H1 (cell line): ENCODE results near the gene AGBL1. TPM values are rescaled to one million over a fixed set of nuclear protein-coding genes. Genes with fewer than 3 reads are reported as not detected.

Experiments used
- CTCF ChIA-PET: fragments of 300-600 bp; sonication (Branson Sonifier 250); formaldehyde crosslinking; loops from one replicate; lab custom pipeline; 2021; ENCODE audit not compliant: partially characterized antibody; lab: Charles Lee
- POLR2A ChIA-PET: fragments of 300-600 bp; sonication (Branson Sonifier 250); formaldehyde crosslinking; loops from one replicate; lab custom pipeline; 2021; ENCODE audit warnings: inconsistent platforms; ENCODE audit not compliant: partially characterized antibody; lab: Charles Lee
- DNase-seq, 2 experiments: peaks; one replicate each; pipeline versions ENCODE4 v3.0.0 to v3.0.0-alpha.2; 2010 to 2022; ENCODE audit warnings: low spot score in 2 of 2, low read depth in 1 of 2, mixed read lengths in 1 of 2
- FAIRE-seq: peaks from 2 replicates; lab custom pipeline; 2011; peaks lifted over from hg19 to GRCh38; lab: Jason Lieb, UNC
- H2AFZ ChIP-seq: 2 replicates; pipeline ENCODE4 v1.8.1; 2012; ENCODE audit warnings: low read length, inconsistent platforms
- H2AK5ac ChIP-seq: 2 replicates; pipeline ENCODE4 v1.6.1; 2013; ENCODE audit warnings: low read depth, low read length
- H2BK120ac ChIP-seq: replicated peaks from 2 replicates; pipeline ENCODE3; 2013; ENCODE audit warnings: low read depth, low read length, inconsistent platforms
- H2BK12ac ChIP-seq: 2 replicates; pipeline ENCODE4 v1.6.1; 2013; ENCODE audit warnings: low read depth, low read length
- H2BK15ac ChIP-seq: 2 replicates; pipeline ENCODE4 v1.6.1; 2013; ENCODE audit warnings: low read length
- H2BK20ac ChIP-seq: 2 replicates; pipeline ENCODE4 v1.6.1; 2013; ENCODE audit warnings: low read length
- H2BK5ac ChIP-seq: 2 replicates; pipeline ENCODE4 v1.6.1; 2013; ENCODE audit warnings: low read depth, low read length
- H3K14ac ChIP-seq: 2 replicates; pipeline ENCODE4 v1.6.1; 2013; ENCODE audit warnings: inconsistent platforms; ENCODE audit not compliant: insufficient read length
- H3K18ac ChIP-seq: 2 replicates; pipeline ENCODE4 v1.6.1; 2013; ENCODE audit warnings: low read length; ENCODE audit errors: extremely low read depth
- H3K23ac ChIP-seq: 2 replicates; pipeline ENCODE4 v1.6.1; 2013; ENCODE audit warnings: inconsistent platforms; ENCODE audit not compliant: insufficient read length
- H3K23me2 ChIP-seq: 2 replicates; pipeline ENCODE4 v1.6.1; 2013; ENCODE audit warnings: low read depth, low read length
- H3K27ac ChIP-seq: 2 replicates; pipeline ENCODE4 v1.6.1; 2011; ENCODE audit warnings: low read depth, low read length, inconsistent platforms
- H3K27me3 ChIP-seq, 4 experiments: replicated peaks in 1 of 4; 1 replicate in 1 of 4; 2 replicates in 3 of 4; pipeline versions ENCODE4 v1.6.1 to v1.8.1; 2011 to 2013; ENCODE audit warnings: low read length in 3 of 4, mild to moderate bottlenecking in 3 of 4, inconsistent platforms in 2 of 4, mixed read lengths in 2 of 4, moderate library complexity in 1 of 4; ENCODE audit not compliant: control insufficient read depth in 3 of 4, insufficient read depth in 3 of 4; ENCODE audit errors: extremely low read depth in 1 of 4
- H3K36me3 ChIP-seq, 4 experiments: 2 replicates each; pipeline versions ENCODE4 v1.6.1 to v1.8.1; 2011 to 2013; ENCODE audit warnings: mild to moderate bottlenecking in 4 of 4, low read length in 3 of 4, moderate library complexity in 2 of 4, control low read depth in 1 of 4, inconsistent platforms in 1 of 4; ENCODE audit not compliant: insufficient read depth in 4 of 4, control insufficient read depth in 2 of 4
- H3K4ac ChIP-seq: replicated peaks from 2 replicates; pipeline ENCODE3; 2013; ENCODE audit warnings: low read length, low read depth, mixed read lengths, inconsistent platforms; ENCODE audit not compliant: insufficient read length
- H3K4me1 ChIP-seq, 4 experiments: replicated peaks in 1 of 4; 1 replicate in 1 of 4; 2 replicates in 3 of 4; pipeline versions ENCODE4 v1.6.1 to v1.8.1; 2011 to 2013; ENCODE audit warnings: low read length in 3 of 4, inconsistent platforms in 2 of 4, mixed read lengths in 1 of 4; ENCODE audit not compliant: insufficient read depth in 4 of 4, control insufficient read depth in 3 of 4
- H3K4me2 ChIP-seq, 2 experiments: 2 replicates each; pipeline versions ENCODE4 v1.6.1 to v1.8.1; 2011 to 2013; ENCODE audit warnings: low read depth in 2 of 2, low read length in 2 of 2, control low read depth in 1 of 2, inconsistent platforms in 1 of 2, mild to moderate bottlenecking in 1 of 2; ENCODE audit not compliant: insufficient read depth in 1 of 2
- H3K4me3 ChIP-seq, 4 experiments: fragments of 200-600, 300-600 bp in 1 of 4; sonication (generic), shearing (Covaris generic), sonication (Bioruptor Twin) in 1 of 4; 2 replicates each; pipeline versions ENCODE4 v1.5.1 to v1.8.1; 2011 to 2016; ENCODE audit warnings: low read length in 4 of 4, low read depth in 3 of 4, control low read depth in 2 of 4, inconsistent platforms in 2 of 4, mild to moderate bottlenecking in 2 of 4, mixed read lengths in 1 of 4, moderate library complexity in 1 of 4; ENCODE audit not compliant: insufficient read depth in 2 of 4; ENCODE audit errors: extremely low read depth in 1 of 4
- H3K56ac ChIP-seq: replicated peaks from 2 replicates; pipeline ENCODE3; 2013; ENCODE audit warnings: low read depth, mild to moderate bottlenecking, mixed read lengths, low read length, inconsistent platforms; ENCODE audit not compliant: insufficient read length
- H3K79me1 ChIP-seq: 2 replicates; pipeline ENCODE4 v1.6.1; 2013; ENCODE audit warnings: low read depth, low read length, control low read depth
- H3K79me2 ChIP-seq, 2 experiments: 2 replicates each; pipeline versions ENCODE4 v1.6.1 to v1.8.1; 2012 to 2013; ENCODE audit warnings: low read length in 2 of 2, mild to moderate bottlenecking in 2 of 2, inconsistent platforms in 1 of 2; ENCODE audit not compliant: insufficient read depth in 2 of 2, control insufficient read depth in 1 of 2
- H3K9ac ChIP-seq, 4 experiments: replicated peaks in 1 of 4; 1 replicate in 1 of 4; 2 replicates in 3 of 4; pipeline versions ENCODE4 v1.6.1 to v1.8.1; 2011 to 2013; ENCODE audit warnings: low read depth in 3 of 4, low read length in 3 of 4, control low read depth in 2 of 4, mild to moderate bottlenecking in 2 of 4, moderate library complexity in 2 of 4, inconsistent platforms in 1 of 4; ENCODE audit errors: extremely low read depth in 1 of 4
- H3K9me3 ChIP-seq, 2 experiments: 2 replicates each; pipeline versions ENCODE4 v1.6.1 to v1.8.1; 2012 to 2013; ENCODE audit warnings: mild to moderate bottlenecking in 2 of 2, moderate library complexity in 2 of 2, control low read depth in 1 of 2, inconsistent platforms in 1 of 2, low read depth in 1 of 2, low read length in 1 of 2, mixed read lengths in 1 of 2; ENCODE audit not compliant: insufficient read depth in 2 of 2
- H4K20me1 ChIP-seq, 2 experiments: replicated peaks in 1 of 2; 2 replicates each; pipeline versions ENCODE3 to v1.8.1; 2011 to 2013; ENCODE audit warnings: inconsistent platforms in 2 of 2, low read length in 2 of 2, mild to moderate bottlenecking in 1 of 2; ENCODE audit not compliant: insufficient read depth in 2 of 2, control insufficient read depth in 1 of 2
- H4K5ac ChIP-seq: 2 replicates; pipeline ENCODE4 v1.6.1; 2013; ENCODE audit warnings: low read length, low read depth, mixed read lengths, inconsistent platforms; ENCODE audit not compliant: insufficient read length
- H4K8ac ChIP-seq: 2 replicates; pipeline ENCODE4 v1.8.0; 2013; ENCODE audit warnings: mild to moderate bottlenecking, moderate library complexity, low read length, inconsistent platforms; ENCODE audit not compliant: insufficient read depth; ENCODE audit errors: extremely low read depth
- H4K91ac ChIP-seq: replicated peaks from 2 replicates; pipeline ENCODE3; 2013; ENCODE audit warnings: low read length, mixed read lengths, inconsistent platforms; ENCODE audit not compliant: insufficient read length
- NRF1 ChIP-seq: IDR thresholded peaks from 2 replicates; pipeline ENCODE4 v1.6.1; 2011; ENCODE audit warnings: mild to moderate bottlenecking, low read depth, low read length, improper control_type of control experiment
- PHF8 ChIP-seq: fragments of 200-600 bp; sonication (generic); conservative IDR thresholded peaks from 2 replicates; pipeline ENCODE4 v1.7.1; 2012; ENCODE audit warnings: low read depth, mild to moderate bottlenecking, inconsistent platforms, low read length, moderate library complexity
- POLR2AphosphoS5 ChIP-seq: IDR thresholded peaks from 2 replicates; pipeline ENCODE4 v1.6.1; 2011; ENCODE audit warnings: low read depth, low read length
- RFX5 ChIP-seq: IDR thresholded peaks from 2 replicates; pipeline ENCODE4 v1.6.1; 2011; ENCODE audit warnings: low read depth, low read length, improper control_type of control experiment, borderline replicate concordance
- SP2 ChIP-seq: IDR thresholded peaks from 2 replicates; pipeline ENCODE4 v1.6.1; 2012; ENCODE audit warnings: mild to moderate bottlenecking, low read length, inconsistent platforms
- TAF7 ChIP-seq: optimal IDR thresholded peaks from 2 replicates; pipeline ENCODE3; 2011; ENCODE audit warnings: low read depth, mild to moderate bottlenecking, inconsistent platforms, low read length, moderate library complexity, borderline replicate concordance
- WGBS, 2 experiments: shearing (Covaris generic) in 1 of 2; methylation state at CpG; one replicate each; pipeline versions ENCODE4 v1.1.6 to v1.1.7; 2013 to 2015; ENCODE audit warnings: low lambda C conversion rate in 2 of 2, mixed read lengths in 2 of 2, inconsistent platforms in 1 of 2, low coverage in 1 of 2, missing lambda C conversion rate in 1 of 2; ENCODE audit not compliant: insufficient replicate concordance in 2 of 2, insufficient coverage in 1 of 2, insufficient read length in 1 of 2; ENCODE audit errors: extremely low coverage in 1 of 2, missing lambda C conversion rate in 1 of 2; 5-methylcytosine and 5-hydroxymethylcytosine counted together
- polyA plus RNA-seq, 7 experiments: library from polyadenylated mRNA; depleted of rRNA in 3 of 7; stranded (reverse) in 5 of 7; unstranded in 2 of 7; fragments of >200 nt in 5 of 7; fragments of 200-250 nt in 2 of 7; gene quantifications; 1 replicate in 5 of 7; 2 replicates in 1 of 7; 4 replicates in 1 of 7; pipeline versions ENCODE4 v1.2.1 to v1.2.3, GENCODE V29; 2011 to 2013; ENCODE audit warnings: missing spikeins in 2 of 7, mixed read lengths in 2 of 7
- total RNA-seq: library from RNA; stranded (reverse); fragmentation: NEBNext Ultra II Directional; extraction: Animal tissue kit (Norgen Biotek cat#: 25700); gene quantifications from 2 replicates; pipeline ENCODE4 v1.2.1, GENCODE V29; 2021

Gene AGBL1
- total and polyA plus RNA-seq, 2 of the 8 experiments (the other 6 are each of a cell fraction or from before 2014, with no cell fraction given): not detected

DNA sequence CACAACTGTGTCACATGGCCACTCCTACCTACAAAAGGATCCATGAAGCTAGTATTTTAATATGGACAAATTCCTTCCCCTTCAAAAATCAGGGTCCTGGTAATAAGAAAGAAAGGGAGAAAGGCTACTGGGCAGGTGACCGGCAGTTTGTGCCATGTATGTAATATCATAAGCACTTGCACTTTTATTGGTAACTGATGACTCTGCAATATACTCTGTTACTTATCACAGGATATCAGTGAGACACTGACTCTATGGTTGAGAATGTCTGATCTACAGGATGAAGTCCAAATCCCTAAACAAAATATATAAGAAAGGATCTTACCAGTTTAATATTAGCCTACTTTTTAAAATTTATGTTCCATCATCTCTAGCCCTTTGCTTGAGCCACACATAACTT lies 315.2 kb downstream of the AGBL1 start:
- ChIA-PET CTCF (interaction anchor here (0.6 to 1.0 kb wide), 2 partner anchors 9 to 12 kb away, joined by 3 to 4 read pairs; no protein-coding TSS in a partner anchor), POLR2A (no interaction called here)
- Histone ChIP-seq H2BK12ac (no peak overlapping the region), H3K4me2 (no peak overlapping the region), H3K27me3 (no peaks in the 10 kb centered on the region), H3K4me3 (no peak overlapping the region), H3K56ac (no peak overlapping the region), H3K79me2 (no peaks in the 10 kb centered on the region), H4K91ac (no peak overlapping the region), H3K9me3 (no peaks in the 10 kb centered on the region), H3K79me1 (no peaks in the 10 kb centered on the region), H3K23ac (no peak overlapping the region), H3K23me2 (no peaks in the 10 kb centered on the region), H2BK20ac (no peak overlapping the region), H3K36me3 (no peaks in the 10 kb centered on the region), H3K4ac (no peak overlapping the region), H3K14ac (no peak overlapping the region), H2AFZ (no peak overlapping the region), H4K20me1 (no peaks in the 10 kb centered on the region), H4K8ac (no peak overlapping the region), H3K18ac (no peak overlapping the region), H4K5ac (no peak overlapping the region), H2BK120ac (no peak overlapping the region), H3K27ac (no peak overlapping the region), H2AK5ac (no peak overlapping the region), H3K4me1 (no peaks in the 10 kb centered on the region), H2BK15ac (no peak overlapping the region), H3K9ac (no peak overlapping the region), H2BK5ac (no peak overlapping the region)
- FAIRE-seq (no peak), DNase-seq (no peak)
- TF ChIP-seq PHF8: no peak
- no peak for TF ChIP-seq RFX5
- TF ChIP-seq NRF1: no peak
- TF ChIP-seq POLR2AphosphoS5: no peak
- TF ChIP-seq TAF7: no peak
- TF ChIP-seq SP2: no peak
- 92% methylated on average over 1 of the region's 1 CpG; no CpG with 5 or more reads in 1 of the 2 experiments for WGBS, 2 experiments
